ENCODE data around the gene MTR.

The MTR gene

DNA sequence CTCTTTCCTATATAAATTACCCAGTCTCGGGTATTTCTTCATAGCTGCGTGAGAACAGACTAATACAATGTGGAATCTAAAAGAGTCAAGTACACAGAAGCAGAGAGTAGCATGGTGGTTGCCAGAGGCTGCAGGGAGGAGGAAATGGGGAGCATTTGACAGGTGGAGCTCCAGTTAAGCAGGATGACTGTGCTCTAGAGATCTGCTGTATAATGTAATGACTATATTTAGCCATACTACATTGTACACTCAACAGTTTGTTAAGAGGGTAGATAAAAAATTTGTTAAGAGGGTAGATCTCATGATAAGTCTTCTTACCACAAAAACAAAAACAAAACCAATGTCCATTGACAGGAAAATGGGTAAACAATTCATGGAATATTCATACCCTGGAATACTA, 127.1 kb downstream of the MTR start:
- DNase-seq (ENCODE audit: extremely low read depth, insufficient read length), result no peak
- H3K27me3 ChIP-seq (replicated peaks; ENCODE audit: control insufficient read depth, insufficient read depth, low read length), result no peaks in the 10 kb centered on the region
- no peak for TF ChIP-seq CTCF (IDR thresholded peaks at IDR 0.05; ENCODE audit: insufficient read depth, low read length, poor library complexity, severe bottlenecking)

DNA sequence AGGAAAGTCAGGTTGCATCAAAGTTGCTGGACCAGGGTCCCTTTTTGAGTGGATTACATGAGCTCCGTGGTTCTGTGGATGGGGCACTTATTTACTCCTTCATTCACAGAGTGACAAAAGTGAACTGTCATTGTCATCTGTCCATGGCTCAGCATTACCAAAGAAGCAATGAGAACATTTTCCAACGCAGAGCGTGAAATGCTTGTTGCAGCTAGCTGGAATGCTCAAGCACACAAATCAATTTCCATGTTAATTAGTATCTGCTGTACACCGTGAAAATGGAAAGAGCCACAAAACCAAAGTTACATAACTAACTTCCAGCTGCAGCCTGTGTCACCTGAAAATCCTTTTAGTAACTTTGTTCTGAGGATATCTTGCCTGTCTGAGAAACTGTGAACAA, 130.3 kb downstream of the MTR start:
- Histone ChIP-seq H3K4me3 (replicated peaks; ENCODE audit: low read depth, low read length) (no peak overlapping the region), H3K36me3 (ENCODE audit: control insufficient read depth, insufficient read depth, low read length) (no peaks in the 10 kb centered on the region), H3K27me3 (replicated peaks; ENCODE audit: control insufficient read depth, insufficient read depth, low read length) (no peaks in the 10 kb centered on the region)
- TF ChIP-seq CTCF (IDR thresholded peaks at IDR 0.05; ENCODE audit: insufficient read depth, low read length, poor library complexity, severe bottlenecking), result no peak
- no peak for DNase-seq (ENCODE audit: extremely low read depth, insufficient read length)

More for the DNA sequence above, 127.1 kb downstream of the MTR start:
- no peak overlapping the region for H3K4me3 ChIP-seq (replicated peaks; ENCODE audit: low read depth, low read length)
- no peaks in the 10 kb centered on the region for H3K36me3 ChIP-seq (ENCODE audit: control insufficient read depth, insufficient read depth, low read length)

GRCh38 chr1:236930503-236930902, 135.4 kb downstream of the MTR start:
- no peak overlapping the region for H3K4me3 ChIP-seq (replicated peaks; ENCODE audit: low read depth, low read length)
- DNase-seq (ENCODE audit: extremely low read depth, insufficient read length), result no peak
- TF ChIP-seq CTCF (IDR thresholded peaks at IDR 0.05; ENCODE audit: insufficient read depth, low read length, poor library complexity, severe bottlenecking), result no peak
- H3K36me3 ChIP-seq (ENCODE audit: control insufficient read depth, insufficient read depth, low read length), result no peaks in the 10 kb centered on the region
- H3K27me3 ChIP-seq (replicated peaks; ENCODE audit: control insufficient read depth, insufficient read depth, low read length), result no peaks in the 10 kb centered on the region

GRCh38 chr1:236938760-236939159, 143.7 kb downstream of the MTR start:
- DNase-seq (ENCODE audit: extremely low read depth, insufficient read length), result no peak
- Histone ChIP-seq H3K36me3 (ENCODE audit: control insufficient read depth, insufficient read depth, low read length) (no peaks in the 10 kb centered on the region), H3K27me3 (replicated peaks; ENCODE audit: control insufficient read depth, insufficient read depth, low read length) (no peaks in the 10 kb centered on the region), H3K4me3 (replicated peaks; ENCODE audit: low read depth, low read length) (no peak overlapping the region)
- TF ChIP-seq CTCF (IDR thresholded peaks at IDR 0.05; ENCODE audit: insufficient read depth, low read length, poor library complexity, severe bottlenecking), result no peak

DNA sequence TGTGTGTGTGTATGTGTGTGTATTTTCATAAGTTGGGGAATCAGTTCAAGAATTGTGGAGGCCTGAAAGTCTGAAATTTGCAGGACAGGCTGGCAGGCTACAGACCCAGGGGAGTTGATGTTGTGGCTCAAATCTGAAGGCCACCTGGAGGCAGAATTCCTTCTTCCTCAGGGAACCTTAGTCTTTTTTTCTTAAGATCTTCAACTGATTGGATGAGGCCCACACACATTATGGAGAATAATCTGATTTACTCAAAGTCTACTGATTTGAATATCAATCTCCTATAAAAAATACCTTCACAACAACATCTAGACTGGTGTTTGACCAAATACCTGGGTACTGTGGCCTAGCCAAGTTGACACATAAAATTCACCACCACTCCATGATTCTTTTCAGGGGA, 147.3 kb downstream of the MTR start:
- DNase-seq (ENCODE audit: extremely low read depth, insufficient read length), result no peak
- Histone ChIP-seq H3K4me3 (replicated peaks; ENCODE audit: low read depth, low read length) (no peak overlapping the region), H3K36me3 (ENCODE audit: control insufficient read depth, insufficient read depth, low read length) (no peaks in the 10 kb centered on the region), H3K27me3 (replicated peaks; ENCODE audit: control insufficient read depth, insufficient read depth, low read length) (no peaks in the 10 kb centered on the region)
- no peak for TF ChIP-seq CTCF (IDR thresholded peaks at IDR 0.05; ENCODE audit: insufficient read depth, low read length, poor library complexity, severe bottlenecking)

DNA sequence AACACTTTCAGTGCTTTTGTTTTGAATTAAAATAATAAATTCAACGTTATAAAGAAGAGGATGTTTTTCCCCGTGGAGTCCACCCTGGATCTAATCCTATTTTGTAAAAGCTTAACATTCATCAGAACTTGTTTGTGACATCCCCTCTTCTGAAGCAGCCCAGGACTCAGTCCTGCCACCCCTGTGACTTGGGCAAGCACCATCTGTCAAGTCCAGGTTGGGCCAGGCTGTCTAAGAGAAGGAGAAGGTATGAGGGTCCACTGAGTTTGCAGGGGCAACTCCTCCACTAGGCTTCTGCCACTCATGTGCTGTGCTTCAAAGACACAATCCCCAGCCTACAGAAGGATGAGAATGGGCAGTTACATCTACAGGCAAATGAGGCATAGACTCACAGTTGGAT, 149.5 kb downstream of the MTR start:
- no peak for DNase-seq (ENCODE audit: extremely low read depth, insufficient read length)
- TF ChIP-seq CTCF (IDR thresholded peaks at IDR 0.05; ENCODE audit: insufficient read depth, low read length, poor library complexity, severe bottlenecking), result no peak
- no peaks in the 10 kb centered on the region for H3K36me3 ChIP-seq (ENCODE audit: control insufficient read depth, insufficient read depth, low read length)
- no peaks in the 10 kb centered on the region for H3K27me3 ChIP-seq (replicated peaks; ENCODE audit: control insufficient read depth, insufficient read depth, low read length)
- no peak overlapping the region for H3K4me3 ChIP-seq (replicated peaks; ENCODE audit: low read depth, low read length)

All from GM06990 (cell line).